Measurements from ENCODE around the gene CAPN15. TPM values are rescaled to one million over a fixed set of nuclear protein-coding genes. Genes with fewer than 3 reads are reported as not detected.
A peak's percentile ranks its signal among the peaks of the same experiment; 100 is the strongest.

Gene CAPN15
- polyA plus RNA-seq, 2 of the 4 experiments (the other 2 are of a cell fraction), result 11.4 to 33.3 TPM

GRCh38 chr16:566475-567372, 39.2 kb downstream of the CAPN15 start, which contains the start of gene NHLRC4:
Gene NHLRC4 (plus strand): TSS chr16:567005. CDS start chr16:568048, 1,043 bp downstream.
- no peaks in the 10 kb centered on the region for H3K9me3 ChIP-seq
- ChIA-PET POLR2A (no interaction called here), CTCF (interaction anchor here (0.7 to 3.6 kb wide), 3 partner anchors 20 to 141 kb away, joined by 3 to 12 read pairs (median 3); partner anchors contain the start of gene RAB11FIP3)
- no peak for DNase-seq (ENCODE audit: low read depth in 1 of 2, low spot score in 1 of 2)
- H3K4me2 ChIP-seq, result peak within 1 kb of the TSS; percentile 1; the same call in 2 of the 3 replicates
- peak in 1 of 2 experiments; percentile 35; a peak in 3 of 6 replicates for ATAC-seq
- no peak for TF ChIP-seq CBX8 (IDR thresholded peaks at IDR 0.05)
- H3K27ac ChIP-seq, result peak within 1 kb of the TSS in 1 of 2 experiments; percentile 63; a peak in 3 of 6 replicates
- peaks cover 22% of the 10 kb centered on the region for H3K4me1 ChIP-seq
- WGBS (ENCODE audit: missing lambda C conversion rate), result 52% methylated on average over 19 of the region's 26 CpGs
- H3K4me3 ChIP-seq, result no peak within 1 kb of the TSS
- FAIRE-seq, result no peak

GRCh38 chr16:567373-568256, 40.1 kb downstream of the CAPN15 start:
- Histone ChIP-seq H3K4me3 (no peak overlapping the region), H3K27ac (no peak overlapping the region; a peak in 2 of 6 replicates), H3K9me3 (no peaks in the 10 kb centered on the region), H3K4me1 (peaks cover 22% of the 10 kb centered on the region), H3K4me2 (peak overlapping the region; percentile 1; the same call in 1 of the 3 replicates)
- FAIRE-seq (no peak), ATAC-seq (no peak), DNase-seq (ENCODE audit: low read depth in 1 of 2, low spot score in 1 of 2) (no peak)
- WGBS (ENCODE audit: missing lambda C conversion rate), result 89% methylated on average over 17 of the region's 35 CpGs
- CTCF ChIA-PET, result interaction anchor here (0.5 to 3.6 kb wide), 5 partner anchors 12 to 175 kb away, joined by 3 to 12 read pairs (median 3); no protein-coding TSS in a partner anchor
- TF ChIP-seq NR3C1 (IDR thresholded peaks at IDR 0.05) (no peak), SMC3 (IDR thresholded peaks at IDR 0.05) (no peak), MAX (IDR thresholded peaks at IDR 0.05) (no peak), HMGXB4 (CRISPR knock-in tag; IDR thresholded peaks at IDR 0.05; ENCODE audit: borderline replicate concordance) (no peak), HDAC2 (IDR thresholded peaks at IDR 0.05) (no peak), FOSL2 (IDR thresholded peaks at IDR 0.05) (no peak), FOSL2 (CRISPR knock-in tag; IDR thresholded peaks at IDR 0.05) (no peak)
- POLR2A ChIA-PET, result no interaction called here

- ChIA-PET CTCF (interaction anchor here (1.2 to 3.6 kb wide), 3 partner anchors 11 to 92 kb away, joined by 3 to 12 read pairs (median 9); no protein-coding TSS in a partner anchor), POLR2A (no interaction called here)
- Histone ChIP-seq H3K4me3 (peak overlapping the region; percentile 99), H3K4me2 (peak overlapping the region; percentile 100), H3K4me1 (peaks cover 22% of the 10 kb centered on the region), H3K27ac (peak overlapping the region; percentile 91 to 95), H3K9me3 (no peaks in the 10 kb centered on the region)
- ATAC-seq (peak in 1 of 2 experiments; percentile 27; a peak in 3 of 6 replicates), FAIRE-seq (no peak), DNase-seq (ENCODE audit: low read depth in 1 of 2, low spot score in 1 of 2) (no peak)
- TF ChIP-seq FOSL2 (IDR thresholded peaks at IDR 0.05) (no peak), FOSL2 (CRISPR knock-in tag; IDR thresholded peaks at IDR 0.05) (no peak), HMGXB4 (CRISPR knock-in tag; IDR thresholded peaks at IDR 0.05; ENCODE audit: borderline replicate concordance) (no peak), KDM5A (IDR thresholded peaks at IDR 0.05) (no peak), RCOR1 (IDR thresholded peaks at IDR 0.05; ENCODE audit: low read depth, low read length) (no peak), HES2 (IDR thresholded peaks at IDR 0.05) (no peak), JUNB (IDR thresholded peaks at IDR 0.05) (no peak), CHD2 (IDR thresholded peaks at IDR 0.05; ENCODE audit: low read length, partially characterized antibody) (no peak), RFX5 (IDR thresholded peaks at IDR 0.05) (no peak), ZNF302 (CRISPR knock-in tag; IDR thresholded peaks at IDR 0.05) (no peak), NR3C1 (IDR thresholded peaks at IDR 0.05) (no peak), REST (IDR thresholded peaks at IDR 0.05) (no peak), EHF (CRISPR knock-in tag; IDR thresholded peaks at IDR 0.05) (no peak)
- WGBS (ENCODE audit: missing lambda C conversion rate), result 70% methylated on average over 5 of the region's 11 CpGs
Measured at GRCh38 chr16:568401-569258, 41.1 kb downstream of the CAPN15 start.
